Measurements from ENCODE around the gene SHANK3. TPM values are rescaled to one million over a fixed set of nuclear protein-coding genes. Genes with fewer than 3 reads are reported as not detected.

SHANK3 gene
- total RNA-seq, 2 experiments from 2014 or later: 0.15 TPM; not detected in 1

DNA sequence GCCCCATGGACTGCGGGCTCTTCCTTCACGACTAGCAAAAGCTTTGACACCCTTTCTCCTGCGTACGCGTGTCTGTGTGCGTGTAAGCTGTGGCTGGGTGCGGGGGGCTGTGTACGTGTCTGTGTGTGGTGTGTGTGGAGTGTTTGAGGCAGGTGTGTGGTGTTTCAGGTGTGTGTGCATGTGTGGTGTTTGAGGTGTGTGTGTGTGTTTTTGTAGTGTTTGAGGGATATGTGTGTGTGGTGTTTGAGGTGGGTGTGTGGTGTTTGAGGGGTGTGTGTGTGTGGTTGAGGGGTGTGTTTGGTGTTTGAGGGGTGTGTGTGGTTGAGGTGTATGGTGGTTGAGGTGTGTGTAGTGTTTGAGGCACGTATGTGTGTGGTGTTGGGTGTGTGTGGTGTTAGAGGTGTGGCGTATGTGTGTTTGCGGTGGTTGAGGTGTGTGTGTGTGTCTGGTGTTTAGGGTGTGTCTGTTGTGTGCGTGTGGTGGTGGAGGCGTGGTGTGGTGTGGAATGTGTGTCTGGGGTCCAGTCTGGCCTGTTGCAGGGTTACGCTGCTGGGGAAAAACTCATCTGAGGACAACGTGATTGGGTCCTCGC lies 44.0 kb upstream of the SHANK3 start:
- no peak for DNase-seq (ENCODE audit: low spot score)
- Histone ChIP-seq H3K36me3 (ENCODE audit: insufficient read depth, low read length) (no peaks in the 10 kb centered on the region), H2AFZ (ENCODE audit: low read length) (peak overlapping the region; percentile 79; the same call in 1 of the 2 replicates), H3K27ac (ENCODE audit: low read depth, low read length, poor library complexity, severe bottlenecking) (no peak overlapping the region), H3K9me3 (ENCODE audit: low read length) (no peaks in the 10 kb centered on the region), H4K20me1 (ENCODE audit: insufficient read depth, low read length) (no peaks in the 10 kb centered on the region), H3K4me2 (ENCODE audit: low read length) (peak overlapping the region; percentile 77), H3K9me2 (ENCODE audit: insufficient read depth, low read length) (no peaks in the 10 kb centered on the region), H3K4me3 (ENCODE audit: low read depth, low read length, poor library complexity, severe bottlenecking) (peak overlapping the region; percentile 93), H3K79me2 (ENCODE audit: insufficient read depth, low read depth, low read length) (no peaks in the 10 kb centered on the region), H3K4me1 (ENCODE audit: insufficient read depth, low read length, poor library complexity, severe bottlenecking) (peaks cover 5% of the 10 kb centered on the region)
- ChIA-PET CTCF (ENCODE audit: unreplicated experiment) (interaction anchor here (0.6 kb wide), 1 partner anchor 38 kb away, joined by 3 read pairs; no protein-coding TSS in a partner anchor), POLR2A (no interaction called here)
- intact Hi-C loops (cut with micrococcal nuclease; ENCODE audit: unreplicated experiment): loop anchor here (2.0 kb wide), 2 partner anchors 62 to 158 kb away; no protein-coding TSS in a partner anchor
- BruUV-seq (replicated peaks): no TSS peak
- TF ChIP-seq EZH2phosphoT487 (IDR thresholded peaks at IDR 0.05; ENCODE audit: borderline replicate concordance, low read depth, low read length): no peak
- TF ChIP-seq, protein P1, sequence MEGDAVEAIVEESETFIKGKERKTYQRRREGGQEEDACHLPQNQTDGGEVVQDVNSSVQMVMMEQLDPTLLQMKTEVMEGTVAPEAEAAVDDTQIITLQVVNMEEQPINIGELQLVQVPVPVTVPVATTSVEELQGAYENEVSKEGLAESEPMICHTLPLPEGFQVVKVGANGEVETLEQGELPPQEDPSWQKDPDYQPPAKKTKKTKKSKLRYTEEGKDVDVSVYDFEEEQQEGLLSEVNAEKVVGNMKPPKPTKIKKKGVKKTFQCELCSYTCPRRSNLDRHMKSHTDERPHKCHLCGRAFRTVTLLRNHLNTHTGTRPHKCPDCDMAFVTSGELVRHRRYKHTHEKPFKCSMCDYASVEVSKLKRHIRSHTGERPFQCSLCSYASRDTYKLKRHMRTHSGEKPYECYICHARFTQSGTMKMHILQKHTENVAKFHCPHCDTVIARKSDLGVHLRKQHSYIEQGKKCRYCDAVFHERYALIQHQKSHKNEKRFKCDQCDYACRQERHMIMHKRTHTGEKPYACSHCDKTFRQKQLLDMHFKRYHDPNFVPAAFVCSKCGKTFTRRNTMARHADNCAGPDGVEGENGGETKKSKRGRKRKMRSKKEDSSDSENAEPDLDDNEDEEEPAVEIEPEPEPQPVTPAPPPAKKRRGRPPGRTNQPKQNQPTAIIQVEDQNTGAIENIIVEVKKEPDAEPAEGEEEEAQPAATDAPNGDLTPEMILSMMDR (conservative IDR thresholded peaks at IDR 0.05; ENCODE audit: low read length): no peak

DNA sequence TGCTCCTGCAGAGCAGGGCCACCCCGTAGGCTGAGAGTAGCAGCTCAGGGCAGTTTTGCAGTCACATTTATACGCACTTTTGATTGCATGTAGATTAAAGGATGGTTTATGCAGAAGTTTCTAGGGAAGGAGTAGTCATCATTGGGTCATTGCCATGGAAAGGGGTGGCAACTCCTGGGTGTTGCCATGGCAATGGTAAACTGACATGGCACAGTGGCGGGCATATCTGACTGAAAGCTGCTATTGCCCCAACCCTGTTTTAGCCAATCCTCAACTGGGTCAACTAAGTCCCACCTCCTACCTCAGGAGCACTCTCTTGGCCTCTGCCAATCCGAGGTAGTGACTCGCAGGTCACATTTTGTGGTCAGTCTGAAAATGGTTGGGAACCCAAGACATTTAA lies 42.2 kb upstream of the SHANK3 start:
- Histone ChIP-seq H2AFZ (ENCODE audit: low read length) (no peak overlapping the region), H3K9me2 (ENCODE audit: insufficient read depth, low read length) (no peaks in the 10 kb centered on the region), H4K20me1 (ENCODE audit: insufficient read depth, low read length) (no peaks in the 10 kb centered on the region), H3K4me2 (ENCODE audit: low read length) (no peak overlapping the region), H3K4me1 (ENCODE audit: insufficient read depth, low read length, poor library complexity, severe bottlenecking) (peaks cover 5% of the 10 kb centered on the region), H3K9me3 (ENCODE audit: low read length) (no peaks in the 10 kb centered on the region), H3K36me3 (ENCODE audit: insufficient read depth, low read length) (no peaks in the 10 kb centered on the region), H3K27ac (ENCODE audit: low read depth, low read length, poor library complexity, severe bottlenecking) (no peak overlapping the region), H3K79me2 (ENCODE audit: insufficient read depth, low read depth, low read length) (no peaks in the 10 kb centered on the region), H3K4me3 (ENCODE audit: low read depth, low read length, poor library complexity, severe bottlenecking) (no peak overlapping the region)
- no peak for DNase-seq (ENCODE audit: low spot score)
- intact Hi-C loops (cut with micrococcal nuclease; ENCODE audit: unreplicated experiment): no loop called here
- CTCF ChIA-PET (ENCODE audit: unreplicated experiment): no interaction called here
- no TSS peak for BruUV-seq (replicated peaks)
- POLR2A ChIA-PET: interaction anchor here (1.6 kb wide), 1 partner anchor 10 kb away, joined by 6 read pairs; no protein-coding TSS in a partner anchor
- no peak for TF ChIP-seq EZH2phosphoT487 (IDR thresholded peaks at IDR 0.05; ENCODE audit: borderline replicate concordance, low read depth, low read length)

DNA sequence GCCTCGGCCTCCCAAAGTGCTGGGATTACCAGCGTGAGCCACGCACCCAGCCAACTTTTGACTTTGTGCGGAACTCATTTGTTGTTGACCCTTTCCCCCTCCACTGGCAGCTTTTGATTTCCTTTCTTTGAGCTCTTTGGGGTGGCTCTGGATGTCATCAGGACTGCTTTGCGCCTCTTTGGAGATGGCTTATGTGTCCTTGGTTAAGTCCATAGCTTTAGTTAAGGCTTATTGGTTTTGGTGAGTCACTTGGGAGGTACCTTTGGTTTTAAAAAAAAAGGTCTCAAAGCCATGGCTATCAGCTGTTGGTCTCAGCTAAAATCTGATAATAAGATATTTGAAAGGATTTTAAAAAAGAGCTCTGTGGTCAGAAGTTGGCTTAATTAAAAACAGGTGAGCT lies 39.5 kb upstream of the SHANK3 start:
- no peaks in the 10 kb centered on the region for H3K36me3 ChIP-seq (ENCODE audit: insufficient read depth, low read length)
- H3K4me2 ChIP-seq (ENCODE audit: low read length): no peak overlapping the region
- no peak for TF ChIP-seq EZH2phosphoT487 (IDR thresholded peaks at IDR 0.05; ENCODE audit: borderline replicate concordance, low read depth, low read length)
- TF ChIP-seq, protein P1 (conservative IDR thresholded peaks at IDR 0.05; ENCODE audit: low read length): no peak
- H3K79me2 ChIP-seq (ENCODE audit: insufficient read depth, low read depth, low read length): no peaks in the 10 kb centered on the region
- intact Hi-C loops (cut with micrococcal nuclease; ENCODE audit: unreplicated experiment): no loop called here
- no peaks in the 10 kb centered on the region for H3K9me3 ChIP-seq (ENCODE audit: low read length)
- POLR2A ChIA-PET: interaction anchor here (0.5 kb wide), 1 partner anchor 49 kb away, joined by 4 read pairs; no protein-coding TSS in a partner anchor
- H3K9me2 ChIP-seq (ENCODE audit: insufficient read depth, low read length): no peaks in the 10 kb centered on the region
- peaks cover 5% of the 10 kb centered on the region for H3K4me1 ChIP-seq (ENCODE audit: insufficient read depth, low read length, poor library complexity, severe bottlenecking)
- no peak overlapping the region for H3K4me3 ChIP-seq (ENCODE audit: low read depth, low read length, poor library complexity, severe bottlenecking)
- DNase-seq (ENCODE audit: low spot score): no peak
- no peaks in the 10 kb centered on the region for H4K20me1 ChIP-seq (ENCODE audit: insufficient read depth, low read length)
- H3K27ac ChIP-seq (ENCODE audit: low read depth, low read length, poor library complexity, severe bottlenecking): no peak overlapping the region
- BruUV-seq (replicated peaks): no TSS peak
- H2AFZ ChIP-seq (ENCODE audit: low read length): no peak overlapping the region
- CTCF ChIA-PET (ENCODE audit: unreplicated experiment): no interaction called here

All from OCI-LY7 (cell line).